ENCODE results near the gene KCNA1.
"Not testable (repeated sequence)": the region's sequence is repeated elsewhere in the genome, so short reads cannot be mapped to it uniquely, and the experiment has no call there.

The KCNA1 gene

GRCh38 chr12:4909734-4910501 lies at the start of gene KCNA1:
KCNA1 (plus strand) TSS chr12:4909905; CDS start chr12:4911379, 1,474 bp downstream.
- no peak for DNase-seq

GRCh38 chr12:4860741-4861140 lies 49.0 kb upstream of the KCNA1 start:
- DNase-seq, result no peak

GRCh38 chr12:4862809-4863208 lies 46.9 kb upstream of the KCNA1 start:
- DNase-seq, result no peak

- DNase-seq, result no peak
Observed at GRCh38 chr12:4864575-4864974, 45.1 kb upstream of the KCNA1 start.

- no peak for DNase-seq
Observed at GRCh38 chr12:4865246-4865645, 44.5 kb upstream of the KCNA1 start.

- no peak for DNase-seq
Observed at GRCh38 chr12:4866299-4866698, 43.4 kb upstream of the KCNA1 start.

GRCh38 chr12:4867384-4867783 lies 42.3 kb upstream of the KCNA1 start:
- no peak for DNase-seq

- no peak for DNase-seq
Observed at GRCh38 chr12:4870423-4870822, 39.3 kb upstream of the KCNA1 start.

GRCh38 chr12:4871514-4871913 lies 38.2 kb upstream of the KCNA1 start:
- DNase-seq, result no peak

- no peak for DNase-seq
Observed at GRCh38 chr12:4873947-4874346, 35.8 kb upstream of the KCNA1 start.

GRCh38 chr12:4874671-4875070 lies 35.0 kb upstream of the KCNA1 start:
- no peak for DNase-seq

GRCh38 chr12:4879481-4879880 lies 30.2 kb upstream of the KCNA1 start:
- not testable (repeated sequence) for DNase-seq

GRCh38 chr12:4881266-4882064 lies 28.2 kb upstream of the KCNA1 start:
- peak; percentile 32 for DNase-seq

GRCh38 chr12:4891866-4892265 lies 17.8 kb upstream of the KCNA1 start:
- no peak for DNase-seq

- DNase-seq, result no peak
Observed at GRCh38 chr12:4892418-4892817, 17.3 kb upstream of the KCNA1 start.

GRCh38 chr12:4894019-4894418 lies 15.7 kb upstream of the KCNA1 start:
- DNase-seq, result no peak

GRCh38 chr12:4899364-4899763 lies 10.3 kb upstream of the KCNA1 start:
- DNase-seq, result no peak

GRCh38 chr12:4900327-4900726 lies 9.4 kb upstream of the KCNA1 start:
- DNase-seq, result no peak

- no peak for DNase-seq
Observed at GRCh38 chr12:4905316-4905715, 4.4 kb upstream of the KCNA1 start.

- DNase-seq, result no peak
Observed at GRCh38 chr12:4908684-4909409, 858 bp upstream of the KCNA1 start.

GRCh38 chr12:4909410-4909733 lies 333 bp upstream of the KCNA1 start:
- no peak for DNase-seq

- DNase-seq, result no peak
Observed at GRCh38 chr12:4910502-4911315, 1.0 kb downstream of the KCNA1 start.
